ENCODE measurements around the gene TASP1.

The TASP1 gene

GRCh38 chr20:13356591-13356990 lies 282.1 kb downstream of the TASP1 start:
- no peaks in the 10 kb centered on the region for H3K4me1 Mint-ChIP-seq (ENCODE audit: low read depth)
- no peaks in the 10 kb centered on the region for H3K36me3 Mint-ChIP-seq (ENCODE audit: low read depth)
- H3K27ac Mint-ChIP-seq, result no peak overlapping the region
- no peak overlapping the region for H3K4me3 Mint-ChIP-seq
- H3K27me3 Mint-ChIP-seq, result no peaks in the 10 kb centered on the region
- H3K9me3 Mint-ChIP-seq, result peaks cover 39% of the 10 kb centered on the region
- intact Hi-C loops (cut with micrococcal nuclease), result no loop called here

GRCh38 chr20:13355941-13356486 lies 282.7 kb downstream of the TASP1 start:
- H3K4me1 Mint-ChIP-seq (ENCODE audit: low read depth), result no peaks in the 10 kb centered on the region
- H3K27me3 Mint-ChIP-seq, result no peaks in the 10 kb centered on the region
- intact Hi-C loops (cut with micrococcal nuclease), result no loop called here
- no peaks in the 10 kb centered on the region for H3K36me3 Mint-ChIP-seq (ENCODE audit: low read depth)
- peaks cover 39% of the 10 kb centered on the region for H3K9me3 Mint-ChIP-seq
- no peak overlapping the region for H3K27ac Mint-ChIP-seq
- no peak overlapping the region for H3K4me3 Mint-ChIP-seq

- Mint-ChIP-seq H3K27me3 (no peaks in the 10 kb centered on the region), H3K4me1 (ENCODE audit: low read depth) (no peaks in the 10 kb centered on the region), H3K9me3 (peaks cover 33% of the 10 kb centered on the region), H3K36me3 (ENCODE audit: low read depth) (no peaks in the 10 kb centered on the region), H3K4me3 (no peak overlapping the region), H3K27ac (no peak overlapping the region)
- intact Hi-C loops (cut with micrococcal nuclease), result no loop called here
These were observed 283.3 kb downstream of the TASP1 start for GRCh38 chr20:13355411-13355810.

- H3K4me1 Mint-ChIP-seq (ENCODE audit: low read depth), result no peaks in the 10 kb centered on the region
- no peak overlapping the region for H3K27ac Mint-ChIP-seq
- H3K9me3 Mint-ChIP-seq, result peaks cover 13% of the 10 kb centered on the region
- H3K4me3 Mint-ChIP-seq, result no peak overlapping the region
- no peaks in the 10 kb centered on the region for H3K27me3 Mint-ChIP-seq
- intact Hi-C loops (cut with micrococcal nuclease), result no loop called here
- H3K36me3 Mint-ChIP-seq (ENCODE audit: low read depth), result no peaks in the 10 kb centered on the region
These were observed 285.3 kb downstream of the TASP1 start for GRCh38 chr20:13353261-13353945.

GRCh38 chr20:13349235-13349604 lies 289.5 kb downstream of the TASP1 start:
- intact Hi-C loops (cut with micrococcal nuclease), result no loop called here
- no peak overlapping the region for H3K4me3 Mint-ChIP-seq
- peaks cover 1% of the 10 kb centered on the region for H3K9me3 Mint-ChIP-seq
- no peaks in the 10 kb centered on the region for H3K4me1 Mint-ChIP-seq (ENCODE audit: low read depth)
- no peak overlapping the region for H3K27ac Mint-ChIP-seq
- no peaks in the 10 kb centered on the region for H3K27me3 Mint-ChIP-seq
- H3K36me3 Mint-ChIP-seq (ENCODE audit: low read depth), result no peaks in the 10 kb centered on the region

DNA sequence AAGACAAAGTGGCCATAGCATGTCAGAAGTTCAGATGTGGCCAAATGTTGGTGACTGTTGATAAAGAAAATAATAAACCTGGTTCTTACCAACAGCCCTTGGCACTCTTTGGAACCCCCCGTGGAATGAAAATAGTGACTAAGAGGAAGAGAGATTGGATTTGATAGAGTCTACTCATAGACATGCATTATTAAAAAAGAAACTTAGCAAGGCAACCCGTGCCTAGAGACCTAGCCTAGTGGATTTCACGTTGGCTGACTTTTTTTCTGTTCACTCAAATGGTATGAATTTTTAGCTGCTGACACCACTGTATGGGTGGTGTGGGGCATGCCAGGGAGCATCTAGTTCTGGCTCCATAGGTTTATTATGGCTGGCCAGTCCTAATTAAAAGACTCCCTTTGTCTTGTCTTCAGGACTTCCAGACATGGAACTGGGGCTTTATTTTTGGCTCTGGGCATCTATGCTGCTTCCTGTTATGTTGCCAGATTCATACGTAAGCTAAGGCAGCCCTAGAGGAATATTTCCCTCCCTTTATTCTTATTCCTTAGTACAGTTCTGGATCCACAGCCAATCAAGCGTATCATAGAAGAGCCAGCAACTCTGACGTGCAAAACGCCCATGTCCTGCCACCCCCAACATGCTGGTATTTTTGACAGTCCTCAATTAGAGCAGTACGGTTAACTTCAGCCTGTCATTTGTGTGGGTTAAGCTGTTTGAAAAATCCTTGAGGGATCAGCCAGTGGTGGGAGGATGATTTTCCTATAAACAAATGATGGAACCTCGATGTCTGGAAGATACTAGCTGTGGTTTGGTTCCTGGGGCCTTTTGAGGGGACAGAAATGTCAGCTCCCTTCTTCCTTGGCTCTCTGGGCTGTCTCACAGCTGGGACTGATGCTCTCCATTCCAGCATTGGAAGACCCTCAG lies 290.2 kb downstream of the TASP1 start:
- intact Hi-C loops (cut with micrococcal nuclease), result no loop called here
- no peaks in the 10 kb centered on the region for H3K4me1 Mint-ChIP-seq (ENCODE audit: low read depth)
- H3K27ac Mint-ChIP-seq, result no peak overlapping the region
- H3K36me3 Mint-ChIP-seq (ENCODE audit: low read depth), result no peaks in the 10 kb centered on the region
- H3K4me3 Mint-ChIP-seq, result no peak overlapping the region
- H3K27me3 Mint-ChIP-seq, result no peaks in the 10 kb centered on the region
- peaks cover 8% of the 10 kb centered on the region for H3K9me3 Mint-ChIP-seq

GRCh38 chr20:13344671-13345070 lies 294.1 kb downstream of the TASP1 start:
- intact Hi-C loops (cut with micrococcal nuclease), result no loop called here
- no peaks in the 10 kb centered on the region for H3K4me1 Mint-ChIP-seq (ENCODE audit: low read depth)
- no peak overlapping the region for H3K27ac Mint-ChIP-seq
- H3K27me3 Mint-ChIP-seq, result no peaks in the 10 kb centered on the region
- H3K36me3 Mint-ChIP-seq (ENCODE audit: low read depth), result no peaks in the 10 kb centered on the region
- H3K9me3 Mint-ChIP-seq, result peaks cover 18% of the 10 kb centered on the region
- H3K4me3 Mint-ChIP-seq, result no peak overlapping the region

GRCh38 chr20:13342469-13343242 lies 296.1 kb downstream of the TASP1 start:
- no peak overlapping the region for H3K27ac Mint-ChIP-seq
- H3K36me3 Mint-ChIP-seq (ENCODE audit: low read depth), result no peaks in the 10 kb centered on the region
- no peak overlapping the region for H3K4me3 Mint-ChIP-seq
- no peaks in the 10 kb centered on the region for H3K4me1 Mint-ChIP-seq (ENCODE audit: low read depth)
- H3K27me3 Mint-ChIP-seq, result no peaks in the 10 kb centered on the region
- intact Hi-C loops (cut with micrococcal nuclease), result no loop called here
- H3K9me3 Mint-ChIP-seq, result peaks cover 18% of the 10 kb centered on the region

DNA sequence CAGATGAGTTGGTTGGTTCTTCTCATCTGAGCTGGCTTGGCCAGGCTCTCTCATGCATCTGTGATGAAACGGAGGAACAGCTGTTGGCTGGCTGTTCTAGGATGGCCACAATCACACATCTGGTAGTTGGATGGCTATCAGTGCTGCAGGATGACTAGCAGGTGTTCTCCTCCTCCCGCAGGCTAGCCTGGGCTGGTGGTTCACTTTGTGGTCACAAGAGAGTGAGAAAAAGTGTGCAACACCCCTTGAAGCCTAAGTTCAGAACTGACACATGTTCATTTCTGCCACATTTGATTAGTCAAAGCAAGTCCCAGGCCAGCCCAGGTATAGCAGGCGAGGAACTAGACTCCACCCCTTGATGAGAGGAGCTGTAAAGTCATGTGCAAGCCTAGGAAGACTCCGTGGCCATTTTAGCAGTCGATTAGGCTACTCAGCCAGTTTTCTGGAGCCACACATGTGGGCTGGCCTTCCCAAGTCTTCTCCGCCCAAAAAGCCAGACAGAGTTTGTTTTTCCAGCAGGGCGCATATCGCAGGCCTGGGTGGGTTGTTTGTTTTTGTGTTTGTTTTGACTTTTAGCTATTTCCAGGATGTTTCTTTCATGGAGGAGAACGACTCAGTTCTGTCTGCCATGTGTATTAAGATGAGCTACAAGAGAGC lies 296.9 kb downstream of the TASP1 start:
- Mint-ChIP-seq H3K36me3 (ENCODE audit: low read depth) (no peaks in the 10 kb centered on the region), H3K9me3 (peaks cover 18% of the 10 kb centered on the region), H3K4me1 (ENCODE audit: low read depth) (no peaks in the 10 kb centered on the region), H3K27ac (no peak overlapping the region), H3K4me3 (no peak overlapping the region), H3K27me3 (no peaks in the 10 kb centered on the region)
- intact Hi-C loops (cut with micrococcal nuclease), result no loop called here

DNA sequence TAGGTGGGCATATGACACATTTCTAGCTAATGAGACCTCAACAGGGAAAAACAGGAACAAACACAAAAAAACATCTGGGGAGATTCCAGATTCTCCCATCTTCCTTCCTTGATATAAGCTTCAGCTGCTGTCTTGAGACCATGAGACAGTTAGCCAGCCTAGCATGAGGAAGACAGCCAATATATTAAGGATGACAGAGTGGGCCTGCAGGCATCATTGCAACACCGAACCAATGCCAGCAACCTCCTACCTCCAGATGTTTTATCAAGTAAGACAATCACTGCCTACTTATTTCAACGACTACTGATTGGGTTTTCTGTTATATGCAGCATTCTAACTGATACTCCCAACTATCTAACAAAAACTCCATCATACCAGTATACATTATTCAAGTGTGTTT lies 298.6 kb downstream of the TASP1 start:
- intact Hi-C loops (cut with micrococcal nuclease), result no loop called here
- Mint-ChIP-seq H3K27ac (no peak overlapping the region), H3K4me1 (ENCODE audit: low read depth) (no peaks in the 10 kb centered on the region)

More for the DNA sequence above, 298.6 kb downstream of the TASP1 start:
- no peaks in the 10 kb centered on the region for H3K27me3 Mint-ChIP-seq
- H3K36me3 Mint-ChIP-seq (ENCODE audit: low read depth), result no peaks in the 10 kb centered on the region
- peaks cover 18% of the 10 kb centered on the region for H3K9me3 Mint-ChIP-seq
- no peak overlapping the region for H3K4me3 Mint-ChIP-seq

All from dendritic cell treated with granulocyte-macrophage colony-stimulating factor and Interleukin-4, amounts not matched to agents 40 ng/mL and 50 ng/mL, for 4 days (primary cell).